ENCODE data around the gene FUT3. TPM values are rescaled to one million over a fixed set of nuclear protein-coding genes. Genes with fewer than 3 reads are reported as not detected.
"Not testable (repeated sequence)": the region's sequence is repeated elsewhere in the genome, so short reads cannot be mapped to it uniquely, and the experiment has no call there.

FUT3 gene
- polyA plus RNA-seq, 1 donor (not counting 4 experiments of a cell fraction or from before 2014, with no cell fraction given), result 2.9 TPM

DNA sequence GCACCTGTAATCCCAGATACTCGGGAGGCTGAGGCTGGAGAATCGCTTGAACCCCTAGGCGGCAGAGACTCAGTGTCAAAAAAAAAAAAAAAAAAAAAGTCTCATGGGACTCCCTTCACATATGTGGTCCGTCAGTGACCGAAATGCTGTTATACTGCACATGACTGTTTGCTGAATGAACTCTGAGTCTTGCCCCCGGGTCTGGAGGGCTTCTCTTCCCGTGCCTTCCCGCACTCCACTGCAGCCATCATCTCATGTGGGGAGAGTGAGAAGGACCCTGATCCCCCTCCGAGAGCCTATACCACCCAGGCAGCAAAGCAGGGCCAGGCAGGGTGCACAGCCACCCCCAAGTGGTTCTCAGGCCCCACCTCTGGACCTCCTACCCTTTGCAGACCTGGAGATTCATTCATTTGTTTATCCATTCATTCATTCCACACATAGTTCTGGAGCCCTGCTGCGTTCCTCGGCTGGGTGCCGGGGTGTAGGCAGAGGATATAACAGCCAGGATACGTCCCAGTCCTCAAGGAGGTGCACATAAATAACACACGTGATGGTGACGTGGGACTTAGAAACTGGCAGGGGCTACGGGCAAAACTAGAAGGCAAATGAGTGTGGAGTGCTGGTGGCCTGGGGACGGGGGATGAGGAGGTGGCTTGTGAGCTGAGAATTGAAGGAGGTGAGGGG, 38.2 kb upstream of the FUT3 start:
- dilution Hi-C loops (cut with MboI; ENCODE audit: extremely low pct_ligation_motif_present, low sequenced_read_pairs), result no loop called here
- no peaks in the 10 kb centered on the region for H3K9me1 ChIP-seq (ENCODE audit: control insufficient read depth, extremely low read depth, insufficient read depth, low read length)

DNA sequence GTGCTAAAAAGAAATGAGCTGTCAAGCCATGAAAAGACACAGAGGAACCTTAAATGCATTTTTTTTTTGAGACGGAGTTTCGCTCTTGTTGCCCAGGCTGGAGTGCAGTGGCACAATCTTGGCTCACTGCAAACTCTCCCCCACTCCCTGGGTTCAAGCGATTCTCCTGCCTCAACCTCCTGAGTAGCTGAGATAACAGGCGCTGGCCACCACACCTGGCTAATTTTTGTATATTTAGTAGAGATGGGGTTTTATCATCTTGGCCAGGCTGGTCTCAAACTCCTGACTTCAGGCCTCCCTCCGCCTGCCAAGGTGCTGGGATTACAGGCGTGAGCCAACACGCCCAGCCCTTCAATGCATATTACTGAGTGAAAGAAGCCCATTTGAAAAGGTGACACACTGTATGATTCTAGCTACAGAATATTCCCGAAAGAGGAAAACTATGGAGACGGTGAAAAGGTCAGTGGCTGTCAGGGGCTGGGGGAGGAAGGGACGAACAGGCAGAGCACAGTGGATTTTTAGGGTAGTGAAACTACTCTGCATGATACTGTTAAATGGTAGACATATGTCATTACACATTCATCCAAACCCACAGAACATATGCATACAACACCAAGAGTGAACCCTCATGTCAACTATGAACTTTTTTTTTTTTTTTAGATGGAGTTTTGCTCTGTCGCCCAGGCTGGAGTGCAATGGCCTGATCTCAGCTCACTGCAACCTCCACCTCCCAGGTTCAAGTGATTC, 33.0 kb upstream of the FUT3 start:
- H3K36me3 ChIP-seq (ENCODE audit: control insufficient read depth in 2 of 2, extremely low read depth in 1 of 2, insufficient read depth in 2 of 2, low read length in 2 of 2); H3K4me2 ChIP-seq (ENCODE audit: control insufficient read depth, extremely low read depth, insufficient read depth, low read depth, low read length); H4K20me1 ChIP-seq (ENCODE audit: control insufficient read depth, extremely low read depth, insufficient read depth, low read length); H3K9ac ChIP-seq (ENCODE audit: control insufficient read depth, extremely low read depth, insufficient read depth, low read length); H3K9me1 ChIP-seq (ENCODE audit: control insufficient read depth, extremely low read depth, insufficient read depth, low read length); H3K4me1 ChIP-seq (ENCODE audit: control insufficient read depth, extremely low read depth, insufficient read depth, low read length); H3K27me3 ChIP-seq (ENCODE audit: control insufficient read depth, extremely low read depth, insufficient read depth, low read length); DNase-seq (ENCODE audit: low read depth, low spot score); H2AFZ ChIP-seq (ENCODE audit: control insufficient read depth, low read length); H3K79me2 ChIP-seq (ENCODE audit: control insufficient read depth, insufficient read depth, low read length); H3K27ac ChIP-seq (ENCODE audit: control insufficient read depth, insufficient read depth, low read length); H3K4me3 ChIP-seq (ENCODE audit: control insufficient read depth in 2 of 3, extremely low read depth in 1 of 3, insufficient read depth in 2 of 3, low read depth in 1 of 3, low read length in 3 of 3); H3K9me3 ChIP-seq (ENCODE audit: control insufficient read depth, low read depth, low read length); dilution Hi-C loops (cut with MboI; ENCODE audit: extremely low pct_ligation_motif_present, low sequenced_read_pairs): not testable (repeated sequence)
- peak; percentile 52 for FAIRE-seq

More for the DNA sequence above, 38.2 kb upstream of the FUT3 start:
- no peak overlapping the region for H3K4me3 ChIP-seq (ENCODE audit: control insufficient read depth in 2 of 3, extremely low read depth in 1 of 3, insufficient read depth in 2 of 3, low read depth in 1 of 3, low read length in 3 of 3)
- no peak overlapping the region for H3K9ac ChIP-seq (ENCODE audit: control insufficient read depth, extremely low read depth, insufficient read depth, low read length)
- no peaks in the 10 kb centered on the region for H3K27me3 ChIP-seq (ENCODE audit: control insufficient read depth, extremely low read depth, insufficient read depth, low read length)
- TF ChIP-seq, protein P1, sequence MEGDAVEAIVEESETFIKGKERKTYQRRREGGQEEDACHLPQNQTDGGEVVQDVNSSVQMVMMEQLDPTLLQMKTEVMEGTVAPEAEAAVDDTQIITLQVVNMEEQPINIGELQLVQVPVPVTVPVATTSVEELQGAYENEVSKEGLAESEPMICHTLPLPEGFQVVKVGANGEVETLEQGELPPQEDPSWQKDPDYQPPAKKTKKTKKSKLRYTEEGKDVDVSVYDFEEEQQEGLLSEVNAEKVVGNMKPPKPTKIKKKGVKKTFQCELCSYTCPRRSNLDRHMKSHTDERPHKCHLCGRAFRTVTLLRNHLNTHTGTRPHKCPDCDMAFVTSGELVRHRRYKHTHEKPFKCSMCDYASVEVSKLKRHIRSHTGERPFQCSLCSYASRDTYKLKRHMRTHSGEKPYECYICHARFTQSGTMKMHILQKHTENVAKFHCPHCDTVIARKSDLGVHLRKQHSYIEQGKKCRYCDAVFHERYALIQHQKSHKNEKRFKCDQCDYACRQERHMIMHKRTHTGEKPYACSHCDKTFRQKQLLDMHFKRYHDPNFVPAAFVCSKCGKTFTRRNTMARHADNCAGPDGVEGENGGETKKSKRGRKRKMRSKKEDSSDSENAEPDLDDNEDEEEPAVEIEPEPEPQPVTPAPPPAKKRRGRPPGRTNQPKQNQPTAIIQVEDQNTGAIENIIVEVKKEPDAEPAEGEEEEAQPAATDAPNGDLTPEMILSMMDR (optimal IDR thresholded peaks at IDR 0.05 in 1 of 3, IDR thresholded peaks at IDR 0.05 in 1 of 3, conservative IDR thresholded peaks at IDR 0.05 in 1 of 3; ENCODE audit: extremely low read depth in 1 of 3, insufficient read depth in 2 of 3, low read length in 3 of 3), result no peak
- no peak for TF ChIP-seq EZH2 (IDR thresholded peaks at IDR 0.05; ENCODE audit: low read length)
- H3K79me2 ChIP-seq (ENCODE audit: control insufficient read depth, insufficient read depth, low read length), result no peaks in the 10 kb centered on the region
- no peaks in the 10 kb centered on the region for H3K9me3 ChIP-seq (ENCODE audit: control insufficient read depth, low read depth, low read length)
- H3K27ac ChIP-seq (ENCODE audit: control insufficient read depth, insufficient read depth, low read length), result no peak overlapping the region
- no peak overlapping the region for H2AFZ ChIP-seq (ENCODE audit: control insufficient read depth, low read length)
- no peaks in the 10 kb centered on the region for H3K36me3 ChIP-seq (ENCODE audit: control insufficient read depth in 2 of 2, extremely low read depth in 1 of 2, insufficient read depth in 2 of 2, low read length in 2 of 2)
- H3K4me2 ChIP-seq (ENCODE audit: control insufficient read depth, extremely low read depth, insufficient read depth, low read depth, low read length), result no peak overlapping the region
- no peak for FAIRE-seq
- H3K4me1 ChIP-seq (ENCODE audit: control insufficient read depth, extremely low read depth, insufficient read depth, low read length), result peaks cover 12% of the 10 kb centered on the region
- no peaks in the 10 kb centered on the region for H4K20me1 ChIP-seq (ENCODE audit: control insufficient read depth, extremely low read depth, insufficient read depth, low read length)
- no peak for DNase-seq (ENCODE audit: low read depth, low spot score)

DNA sequence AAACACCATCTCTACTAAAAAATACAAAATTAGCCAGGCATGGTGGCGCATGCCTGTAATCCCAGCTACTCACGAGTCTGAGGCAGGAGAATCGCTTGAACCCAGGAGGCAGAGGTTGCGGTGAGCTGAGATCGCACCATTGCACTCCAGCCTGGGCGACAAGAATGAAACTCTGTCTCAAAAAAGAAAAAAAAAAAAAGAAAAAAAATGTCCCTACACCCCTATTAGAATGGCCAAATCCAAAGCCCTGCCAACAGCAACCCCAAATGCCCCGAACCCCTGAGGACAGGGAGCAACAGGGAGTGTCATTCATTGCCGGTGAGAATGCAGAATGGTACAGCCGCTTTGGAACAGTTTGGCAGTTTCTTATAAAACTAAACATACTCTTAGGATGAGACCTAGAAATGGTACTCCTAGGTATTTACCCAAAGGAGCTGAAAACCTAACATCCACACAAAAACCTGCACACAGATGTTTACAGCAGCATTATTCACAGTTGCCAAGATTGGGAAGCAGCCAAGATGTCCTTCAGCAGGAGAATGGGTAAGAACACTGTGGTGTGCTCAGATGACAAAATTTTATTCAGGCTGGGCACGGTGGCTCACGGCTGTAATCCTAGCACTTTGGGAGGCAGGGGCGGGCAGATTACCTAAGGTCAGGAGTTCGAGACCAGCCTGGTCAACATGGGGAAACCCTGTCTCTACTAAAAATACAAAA, 32.1 kb upstream of the FUT3 start:
- H3K9ac ChIP-seq (ENCODE audit: control insufficient read depth, extremely low read depth, insufficient read depth, low read length); H3K27ac ChIP-seq (ENCODE audit: control insufficient read depth, insufficient read depth, low read length); H4K20me1 ChIP-seq (ENCODE audit: control insufficient read depth, extremely low read depth, insufficient read depth, low read length); H3K4me2 ChIP-seq (ENCODE audit: control insufficient read depth, extremely low read depth, insufficient read depth, low read depth, low read length); H3K4me1 ChIP-seq (ENCODE audit: control insufficient read depth, extremely low read depth, insufficient read depth, low read length); H3K4me3 ChIP-seq (ENCODE audit: control insufficient read depth in 2 of 3, extremely low read depth in 1 of 3, insufficient read depth in 2 of 3, low read depth in 1 of 3, low read length in 3 of 3); H3K36me3 ChIP-seq (ENCODE audit: control insufficient read depth in 2 of 2, extremely low read depth in 1 of 2, insufficient read depth in 2 of 2, low read length in 2 of 2); dilution Hi-C loops (cut with MboI; ENCODE audit: extremely low pct_ligation_motif_present, low sequenced_read_pairs); DNase-seq (ENCODE audit: low read depth, low spot score); H3K27me3 ChIP-seq (ENCODE audit: control insufficient read depth, extremely low read depth, insufficient read depth, low read length); H2AFZ ChIP-seq (ENCODE audit: control insufficient read depth, low read length); FAIRE-seq; H3K79me2 ChIP-seq (ENCODE audit: control insufficient read depth, insufficient read depth, low read length); H3K9me1 ChIP-seq (ENCODE audit: control insufficient read depth, extremely low read depth, insufficient read depth, low read length); H3K9me3 ChIP-seq (ENCODE audit: control insufficient read depth, low read depth, low read length): not testable (repeated sequence)

All from keratinocyte (primary cell).